Mesendoderm (in vitro differentiated cells): Measurements from ENCODE around the gene FILIP1L.
"Not testable (repeated sequence)": the region's sequence is repeated elsewhere in the genome, so short reads cannot be mapped to it uniquely, and the experiment has no call there.

Source experiments
- DNase-seq: peaks from one replicate; pipeline ENCODE4 v3.0.0; 2013
- H2AK5ac ChIP-seq: 2 replicates; pipeline ENCODE4 v1.6.1; 2013; ENCODE audit warnings: low read length, inconsistent platforms
- H2BK120ac ChIP-seq: 2 replicates; pipeline ENCODE4 v1.6.1; 2013; ENCODE audit warnings: low read depth, mild to moderate bottlenecking, low read length, moderate library complexity, mixed read lengths
- H2BK15ac ChIP-seq: replicated peaks from 2 replicates; pipeline ENCODE4 v1.6.1; 2013; ENCODE audit warnings: low read depth, mild to moderate bottlenecking, moderate library complexity
- H2BK5ac ChIP-seq: 2 replicates; pipeline ENCODE4 v1.6.1; 2013; ENCODE audit warnings: low read length, inconsistent platforms
- H3K18ac ChIP-seq: 2 replicates; pipeline ENCODE4 v1.6.1; 2013; ENCODE audit warnings: mild to moderate bottlenecking, low read length, mixed read lengths
- H3K23ac ChIP-seq: one replicate; pipeline ENCODE4 v1.6.1; 2013; ENCODE audit warnings: low read length
- H3K27ac ChIP-seq: 2 replicates; pipeline ENCODE4 v1.5.1; 2013; ENCODE audit warnings: low read depth, mild to moderate bottlenecking, inconsistent platforms, low read length, moderate library complexity
- H3K27me3 ChIP-seq: 2 replicates; pipeline ENCODE4 v1.6.1; 2013; ENCODE audit warnings: low read length, control low read depth, mild to moderate bottlenecking, inconsistent platforms; ENCODE audit not compliant: insufficient read depth, poor library complexity
- H3K36me3 ChIP-seq: 2 replicates; pipeline ENCODE4 v1.6.1; 2013; ENCODE audit warnings: low read length, inconsistent platforms; ENCODE audit not compliant: control insufficient read depth, insufficient read depth
- H3K4ac ChIP-seq: one replicate; pipeline ENCODE4 v1.6.1; 2013; ENCODE audit warnings: low read depth, mild to moderate bottlenecking, low read length, moderate library complexity
- H3K4me1 ChIP-seq: 2 replicates; pipeline ENCODE4 v1.6.1; 2013; ENCODE audit warnings: low read depth, low read length, inconsistent platforms; ENCODE audit not compliant: control insufficient read depth
- H3K4me2 ChIP-seq: 2 replicates; pipeline ENCODE4 v1.6.1; 2013; ENCODE audit warnings: low read length
- H3K4me3 ChIP-seq: 2 replicates; pipeline ENCODE4 v1.5.1; 2013; ENCODE audit warnings: mild to moderate bottlenecking, low read length
- H3K56ac ChIP-seq: one replicate; pipeline ENCODE4 v1.6.1; 2013; ENCODE audit warnings: low read length
- H3K79me1 ChIP-seq: 2 replicates; pipeline ENCODE4 v1.6.1; 2013; ENCODE audit warnings: low read length, inconsistent platforms
- H3K79me2 ChIP-seq: 2 replicates; pipeline ENCODE4 v1.6.1; 2013; ENCODE audit warnings: mild to moderate bottlenecking, low read length; ENCODE audit not compliant: control insufficient read depth, insufficient read depth
- H3K9ac ChIP-seq: 2 replicates; pipeline ENCODE4 v1.6.1; 2013; ENCODE audit warnings: low read length, inconsistent platforms
- H4K5ac ChIP-seq: one replicate; pipeline ENCODE4 v1.6.1; 2013; ENCODE audit warnings: low read length
- H4K8ac ChIP-seq: one replicate; pipeline ENCODE4 v1.6.1; 2013; ENCODE audit warnings: low read depth, mild to moderate bottlenecking, control low read depth, low read length, moderate library complexity
- WGBS: extraction: QIAGEN DNeasy Blood & Tissue Kit; methylation state at CpG from one replicate; pipeline ENCODE4 v1.1.7; 2013; ENCODE audit warnings: low lambda C conversion rate, missing lambda C conversion rate; ENCODE audit not compliant: insufficient coverage; ENCODE audit errors: extremely low coverage; 5-methylcytosine and 5-hydroxymethylcytosine counted together

FILIP1L gene

GRCh38 chr3:100060685-100061484 is 53.4 kb downstream of the FILIP1L start:
- Histone ChIP-seq H3K9ac (no peak overlapping the region), H3K4me3 (no peak overlapping the region), H3K36me3 (no peaks in the 10 kb centered on the region), H4K5ac (no peak overlapping the region), H3K79me2 (no peaks in the 10 kb centered on the region), H3K23ac (no peak overlapping the region), H2BK120ac (no peak overlapping the region), H3K79me1 (no peaks in the 10 kb centered on the region), H3K4me1 (no peaks in the 10 kb centered on the region), H3K27ac (no peak overlapping the region), H3K4me2 (no peak overlapping the region), H2BK5ac (no peak overlapping the region), H3K56ac (no peak overlapping the region), H3K27me3 (no peaks in the 10 kb centered on the region), H3K18ac (no peak overlapping the region), H3K4ac (no peak overlapping the region), H2AK5ac (no peak overlapping the region), H2BK15ac (no peak overlapping the region), H4K8ac (no peak overlapping the region)
- no peak for DNase-seq
- no CpG with 5 or more reads among the region's 7 CpGs for WGBS

DNA sequence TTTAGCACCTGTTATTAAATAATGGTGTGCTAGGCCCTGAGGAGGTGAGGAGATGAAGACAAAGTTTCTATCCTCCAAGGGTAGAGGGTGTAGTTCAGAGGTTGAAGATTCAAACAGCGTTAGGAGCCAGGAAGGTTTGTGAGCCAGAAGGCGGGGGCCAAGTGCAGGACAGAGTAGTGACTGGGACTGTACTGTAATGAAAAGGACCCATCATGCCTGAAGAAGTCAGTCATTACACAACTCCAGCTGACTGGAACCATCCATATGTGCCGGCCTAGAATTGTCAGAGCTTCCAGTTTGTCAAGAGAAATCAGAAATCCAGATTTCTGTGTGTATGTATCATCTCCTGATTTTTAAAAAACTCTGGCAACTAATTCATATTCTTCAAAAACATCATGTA is 54.8 kb downstream of the FILIP1L start:
- H3K27me3 ChIP-seq = no peaks in the 10 kb centered on the region
- H2BK15ac ChIP-seq = no peak overlapping the region
- no peak overlapping the region for H4K5ac ChIP-seq
- no peak overlapping the region for H3K56ac ChIP-seq
- no peak overlapping the region for H3K9ac ChIP-seq
- H3K4ac ChIP-seq = no peak overlapping the region
- no peak overlapping the region for H3K27ac ChIP-seq
- H2BK120ac ChIP-seq = no peak overlapping the region
- no peaks in the 10 kb centered on the region for H3K4me1 ChIP-seq
- DNase-seq = no peak
- no peaks in the 10 kb centered on the region for H3K79me2 ChIP-seq
- no peak overlapping the region for H3K4me2 ChIP-seq
- H2AK5ac ChIP-seq = no peak overlapping the region
- no peaks in the 10 kb centered on the region for H3K36me3 ChIP-seq
- H2BK5ac ChIP-seq = no peak overlapping the region
- no peak overlapping the region for H3K4me3 ChIP-seq
- no peak overlapping the region for H4K8ac ChIP-seq
- no CpG with 5 or more reads among the region's 3 CpGs for WGBS
- H3K18ac ChIP-seq = no peak overlapping the region
- H3K23ac ChIP-seq = no peak overlapping the region
- no peaks in the 10 kb centered on the region for H3K79me1 ChIP-seq

GRCh38 chr3:100057716-100058575 is 56.4 kb downstream of the FILIP1L start:
- no peak overlapping the region for H2BK5ac ChIP-seq
- H3K79me1 ChIP-seq = no peaks in the 10 kb centered on the region
- H2AK5ac ChIP-seq = no peak overlapping the region
- no peak overlapping the region for H4K5ac ChIP-seq
- no peak overlapping the region for H3K4me3 ChIP-seq
- H3K23ac ChIP-seq = no peak overlapping the region
- H3K9ac ChIP-seq = no peak overlapping the region
- no peaks in the 10 kb centered on the region for H3K4me1 ChIP-seq
- DNase-seq = no peak
- no peaks in the 10 kb centered on the region for H3K27me3 ChIP-seq
- H2BK15ac ChIP-seq = no peak overlapping the region
- H3K56ac ChIP-seq = no peak overlapping the region
- H4K8ac ChIP-seq = no peak overlapping the region
- H3K4me2 ChIP-seq = no peak overlapping the region
- no peak overlapping the region for H2BK120ac ChIP-seq
- no peak overlapping the region for H3K27ac ChIP-seq
- H3K18ac ChIP-seq = no peak overlapping the region
- no peaks in the 10 kb centered on the region for H3K79me2 ChIP-seq
- WGBS = no CpG with 5 or more reads among the region's 8 CpGs
- H3K4ac ChIP-seq = no peak overlapping the region
- H3K36me3 ChIP-seq = no peaks in the 10 kb centered on the region

- no CpG with 5 or more reads among the region's 6 CpGs for WGBS
- no peak overlapping the region for H2BK5ac ChIP-seq
- H2BK120ac ChIP-seq = no peak overlapping the region
- no peak overlapping the region for H3K23ac ChIP-seq
- H3K4me3 ChIP-seq = no peak overlapping the region
- no peaks in the 10 kb centered on the region for H3K79me2 ChIP-seq
- no peaks in the 10 kb centered on the region for H3K79me1 ChIP-seq
- no peak for DNase-seq
- no peaks in the 10 kb centered on the region for H3K27me3 ChIP-seq
- H2BK15ac ChIP-seq = no peak overlapping the region
- H3K4me2 ChIP-seq = no peak overlapping the region
- H3K4me1 ChIP-seq = no peaks in the 10 kb centered on the region
- no peak overlapping the region for H3K27ac ChIP-seq
- H4K5ac ChIP-seq = no peak overlapping the region
- H4K8ac ChIP-seq = no peak overlapping the region
- H3K18ac ChIP-seq = no peak overlapping the region
- H3K9ac ChIP-seq = no peak overlapping the region
- H3K56ac ChIP-seq = no peak overlapping the region
- H3K4ac ChIP-seq = no peak overlapping the region
- no peaks in the 10 kb centered on the region for H3K36me3 ChIP-seq
- no peak overlapping the region for H2AK5ac ChIP-seq
These were observed 60.2 kb downstream of the FILIP1L start for GRCh38 chr3:100053951-100054620.

- H3K9ac ChIP-seq, H3K23ac ChIP-seq, H4K8ac ChIP-seq, H3K56ac ChIP-seq, H3K4ac ChIP-seq, DNase-seq, H2AK5ac ChIP-seq, H3K36me3 ChIP-seq, H3K4me2 ChIP-seq, H3K18ac ChIP-seq, H3K27me3 ChIP-seq, H2BK15ac ChIP-seq, H3K79me2 ChIP-seq, H3K4me1 ChIP-seq, H3K4me3 ChIP-seq, H2BK5ac ChIP-seq, H3K79me1 ChIP-seq, H3K27ac ChIP-seq, H4K5ac ChIP-seq, H2BK120ac ChIP-seq: not testable (repeated sequence)
- WGBS = no CpG with 5 or more reads among the region's 3 CpGs
These were observed 62.8 kb downstream of the FILIP1L start for GRCh38 chr3:100051513-100051912.
